NCI-H510A (cell line): Measurements from ENCODE around the gene DCBLD2.

Source experiments
- DNase-seq: peaks from one replicate; lab custom pipeline; 2025; lab: John Stamatoyannopoulos, UW

DCBLD2 gene

GRCh38 chr3:98768961-98769360, 132.5 kb downstream of the DCBLD2 start:
- DNase-seq: no peak

- DNase-seq: no peak
These were observed 134.6 kb downstream of the DCBLD2 start for GRCh38 chr3:98766924-98767323.

DNA sequence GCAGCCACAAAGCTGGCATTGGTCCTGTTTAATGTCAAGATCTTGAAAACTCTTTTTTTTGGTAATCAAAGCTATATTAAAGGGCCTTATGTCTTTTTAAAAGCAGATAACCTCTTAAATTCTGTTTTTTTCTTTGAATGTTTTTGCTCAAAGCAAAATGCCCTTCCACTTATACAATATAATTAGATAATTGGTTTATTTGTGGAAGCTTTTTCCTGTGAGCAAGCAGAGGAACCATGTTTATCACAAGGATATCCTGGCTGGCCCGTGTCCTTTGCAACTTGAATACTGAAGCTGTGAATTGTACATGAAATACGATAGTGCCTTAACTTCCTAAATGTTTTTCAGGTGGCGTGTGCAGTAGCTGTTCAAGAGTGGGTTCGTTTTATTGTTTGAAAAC, 135.8 kb downstream of the DCBLD2 start:
- no peak for DNase-seq

DNA sequence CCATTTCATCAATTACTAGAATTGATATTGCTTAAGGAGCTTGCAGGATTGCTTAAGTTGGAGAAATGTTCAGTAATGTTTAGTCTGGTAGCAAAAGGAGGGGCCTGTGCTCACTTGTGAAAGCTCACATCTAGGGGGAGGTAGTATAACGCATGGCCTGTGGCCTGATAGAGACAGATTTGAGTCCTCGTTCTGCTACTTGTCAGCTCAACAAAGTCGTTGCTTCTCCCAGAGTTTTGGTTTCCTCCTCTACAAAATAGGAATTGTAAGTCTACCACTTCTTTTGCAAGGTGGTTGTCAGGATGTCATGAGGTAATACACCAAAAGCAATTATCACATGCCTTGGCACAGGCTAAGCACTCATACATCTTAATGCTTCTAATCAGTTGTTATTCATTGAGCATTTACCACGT, 137.0 kb downstream of the DCBLD2 start:
- no peak for DNase-seq

- DNase-seq: no peak
These were observed 137.6 kb downstream of the DCBLD2 start for GRCh38 chr3:98763819-98764418.

DNA sequence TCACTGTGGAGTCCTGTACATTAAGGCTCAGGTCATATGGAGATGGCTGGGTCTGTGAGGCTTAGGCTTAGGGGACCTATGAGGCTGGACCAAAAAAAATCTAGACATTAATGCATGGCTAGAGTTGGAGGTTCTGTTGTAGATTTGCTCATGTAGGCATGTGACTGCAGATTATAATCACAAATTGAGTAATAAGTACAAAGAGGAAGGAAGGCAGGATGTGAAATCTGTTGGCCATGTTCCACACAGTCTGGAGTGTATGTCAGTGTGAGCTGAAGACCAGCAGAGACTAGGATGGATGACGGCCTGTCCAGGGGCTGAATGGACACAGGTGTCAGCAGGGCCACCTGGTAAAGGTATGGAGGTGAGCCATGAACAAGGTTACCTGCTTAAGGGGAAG, 138.4 kb downstream of the DCBLD2 start, which contains the start of gene ST3GAL6:
ST3GAL6 (plus strand) TSS at position 265 of the 400 bp plus-strand sequence. CDS start 5,101 bp downstream, outside the sequence.
- DNase-seq: no peak

- DNase-seq: no peak
These were observed 139.8 kb downstream of the DCBLD2 start for GRCh38 chr3:98761643-98762229.

- DNase-seq: no peak
These were observed 141.9 kb downstream of the DCBLD2 start for GRCh38 chr3:98759629-98760028.

- no peak for DNase-seq
These were observed 145.9 kb downstream of the DCBLD2 start for GRCh38 chr3:98755601-98756000.

DNA sequence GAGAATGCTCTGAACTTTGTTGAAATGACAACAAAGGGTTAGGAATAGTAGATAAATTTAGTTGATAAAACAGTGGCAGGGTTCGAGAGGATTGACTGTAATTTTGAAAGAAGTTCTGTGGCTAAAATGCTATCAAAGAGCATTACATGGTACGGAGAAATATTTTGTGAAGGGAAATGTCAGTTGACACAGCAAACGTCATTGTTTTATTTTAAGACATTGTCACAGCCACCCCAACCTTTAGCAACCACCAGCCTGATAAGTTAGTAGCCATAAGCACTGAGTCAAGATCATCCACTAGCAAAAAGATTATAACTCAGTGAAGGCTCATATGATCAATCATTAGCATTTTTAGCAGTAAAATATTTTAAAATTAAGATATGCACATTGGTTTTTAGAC, 147.0 kb downstream of the DCBLD2 start:
- no peak for DNase-seq

DNA sequence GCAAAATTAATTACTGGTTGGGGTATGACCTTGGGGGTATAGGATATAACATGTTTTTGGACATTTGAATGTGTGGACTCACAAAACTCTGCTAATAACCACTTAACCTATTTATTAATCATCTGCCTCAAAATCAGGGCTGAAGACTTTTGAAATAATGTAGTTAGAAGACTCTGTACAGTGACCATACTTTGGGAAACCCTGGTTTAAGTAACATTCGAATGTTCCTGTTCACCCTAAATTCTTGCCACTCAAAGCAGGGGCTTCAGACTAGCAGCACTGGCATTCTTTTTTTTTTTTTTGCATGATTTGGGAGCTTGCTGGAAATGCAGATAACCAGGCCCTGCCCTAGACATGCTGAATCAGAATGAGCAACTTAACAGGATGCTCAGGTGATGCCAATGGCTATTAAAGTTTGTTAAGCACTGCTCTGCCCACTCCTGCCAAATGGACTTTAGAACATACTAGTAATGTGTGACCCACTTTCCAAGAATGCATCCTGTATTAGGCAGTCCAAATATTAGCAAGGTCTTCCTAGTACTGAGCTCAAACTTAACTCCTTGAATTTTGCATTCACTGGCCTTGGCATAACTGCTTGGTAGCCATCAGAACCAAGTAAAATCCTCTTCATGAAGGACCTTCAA, 151.1 kb downstream of the DCBLD2 start:
- no peak for DNase-seq

DNA sequence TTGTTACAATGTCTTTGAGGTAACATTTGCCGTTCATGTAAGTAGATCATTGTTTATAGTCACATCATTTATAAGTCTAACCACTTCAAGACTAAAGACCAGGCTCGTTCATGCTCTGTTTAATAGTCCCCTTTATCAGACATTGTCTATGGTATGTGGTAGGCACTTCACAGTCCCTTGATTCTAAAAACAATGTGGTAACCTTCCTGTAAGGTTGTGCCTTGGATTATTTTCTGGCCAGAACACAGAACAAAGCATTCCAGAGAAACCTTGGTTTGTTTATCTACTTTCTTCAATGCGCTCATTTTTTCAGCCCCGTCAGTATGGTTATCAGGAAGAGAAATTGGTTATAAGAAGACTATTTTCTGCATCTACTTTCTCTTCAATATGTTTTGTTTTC, 154.6 kb downstream of the DCBLD2 start:
- DNase-seq: no peak

- no peak for DNase-seq
These were observed 155.4 kb downstream of the DCBLD2 start for GRCh38 chr3:98746122-98746521.
